Measurements from ENCODE around the gene PDPN. TPM values are rescaled to one million over a fixed set of nuclear protein-coding genes. Genes with fewer than 3 reads are reported as not detected.
A peak's percentile ranks its signal among the peaks of the same experiment; 100 is the strongest.

PDPN gene
- total and polyA plus RNA-seq, 3 donors from 2014 or later: 6.5 to 14.3 (median 8.7) TPM

GRCh38 chr1:13540866-13541265 lies 42.8 kb upstream of the PDPN start:
- H3K27ac ChIP-seq: no peak overlapping the region
- WGBS, 2 donors: 57 to 69% methylated on average over 8 of the region's 8 CpGs
- intact Hi-C loops (cut with DNase I; ENCODE audit: low total_unique reads): no loop called here

GRCh38 chr1:13541435-13542215 lies 42.0 kb upstream of the PDPN start:
- H3K27ac ChIP-seq: no peak overlapping the region
- WGBS, 2 donors: 87 to 90% methylated on average over 11 to 13 of the region's 13 CpGs
- intact Hi-C loops (cut with DNase I; ENCODE audit: low total_unique reads): no loop called here

More at GRCh38 chr1:13540866-13541265, 42.8 kb upstream of the PDPN start:
- no peak for DNase-seq
- H3K9me3 ChIP-seq: no peaks in the 10 kb centered on the region
- TF ChIP-seq POLR2A (IDR thresholded peaks at IDR 0.05) (no peak), CTCF (IDR thresholded peaks at IDR 0.05) (no peak)
- H3K36me3 ChIP-seq (ENCODE audit: low read depth, missing control alignments): no peaks in the 10 kb centered on the region
- no peaks in the 10 kb centered on the region for H3K4me1 ChIP-seq
- H3K27me3 ChIP-seq: no peaks in the 10 kb centered on the region
- H3K4me3 ChIP-seq: no peak overlapping the region

GRCh38 chr1:13543451-13544220 lies 40.0 kb upstream of the PDPN start:
- H3K4me1 ChIP-seq: no peaks in the 10 kb centered on the region
- TF ChIP-seq POLR2A (IDR thresholded peaks at IDR 0.05): no peak
- TF ChIP-seq CTCF (IDR thresholded peaks at IDR 0.05): peak in 2 of 3 experiments; percentile 43 to 45
- no peak overlapping the region for H3K27ac ChIP-seq
- H3K27me3 ChIP-seq: no peaks in the 10 kb centered on the region
- H3K36me3 ChIP-seq (ENCODE audit: low read depth, missing control alignments): no peaks in the 10 kb centered on the region
- H3K4me3 ChIP-seq: no peak overlapping the region
- peak; percentile 42 for DNase-seq
- no peaks in the 10 kb centered on the region for H3K9me3 ChIP-seq
- WGBS, 2 donors: 50 to 57% methylated on average over 20 of the region's 20 CpGs
- intact Hi-C loops (cut with DNase I; ENCODE audit: low total_unique reads): no loop called here

More at GRCh38 chr1:13541435-13542215, 42.0 kb upstream of the PDPN start:
- no peak for DNase-seq
- Histone ChIP-seq H3K4me3 (no peak overlapping the region), H3K27me3 (no peaks in the 10 kb centered on the region), H3K4me1 (no peaks in the 10 kb centered on the region), H3K9me3 (no peaks in the 10 kb centered on the region), H3K36me3 (ENCODE audit: low read depth, missing control alignments) (no peaks in the 10 kb centered on the region)
- TF ChIP-seq CTCF (IDR thresholded peaks at IDR 0.05) (no peak), POLR2A (IDR thresholded peaks at IDR 0.05) (no peak)

- no peak for DNase-seq
- Histone ChIP-seq H3K36me3 (ENCODE audit: low read depth, missing control alignments) (no peaks in the 10 kb centered on the region), H3K9me3 (no peaks in the 10 kb centered on the region), H3K4me3 (no peak overlapping the region), H3K27ac (no peak overlapping the region), H3K27me3 (no peaks in the 10 kb centered on the region), H3K4me1 (peaks cover 3% of the 10 kb centered on the region)
- 61 to 72% methylated on average over 3 to 5 of the region's 5 CpGs for WGBS, 2 donors
- no peak for TF ChIP-seq POLR2A (IDR thresholded peaks at IDR 0.05)
- no peak for TF ChIP-seq CTCF (IDR thresholded peaks at IDR 0.05)
- intact Hi-C loops (cut with DNase I; ENCODE audit: low total_unique reads): no loop called here
Observed at GRCh38 chr1:13544221-13544556, 39.4 kb upstream of the PDPN start.

Measured in testis (tissue), 3 donors.